ENCODE data around the gene LDAF1.

GRCh38 chr16:21194771-21195301 lies 36.4 kb downstream of the LDAF1 start:
- TF ChIP-seq MTA2 (IDR thresholded peaks at IDR 0.05; ENCODE audit: low read depth) (no peak), MLLT1 (IDR thresholded peaks at IDR 0.05) (no peak), RCOR1 (conservative IDR thresholded peaks at IDR 0.05; ENCODE audit: low read depth, low read length) (no peak), BHLHE40 (IDR thresholded peaks at IDR 0.05; ENCODE audit: borderline replicate concordance in 1 of 2, low read depth in 2 of 2, low read length in 1 of 2) (no peak), SMC3 (IDR thresholded peaks at IDR 0.05; ENCODE audit: borderline replicate concordance, low read length) (no peak), SMAD1 (IDR thresholded peaks at IDR 0.05; ENCODE audit: low read depth, partially characterized antibody) (no peak), MYC (IDR thresholded peaks at IDR 0.05; ENCODE audit: insufficient read depth, insufficient read length, insufficient replicate concordance, low read length, severe bottlenecking) (no peak), NR2C1 (IDR thresholded peaks at IDR 0.05) (no peak), IKZF1 (conservative IDR thresholded peaks at IDR 0.05) (no peak)
